Gastrocnemius medialis (tissue), 4 donors: ENCODE measurements around the gene TNS3.

Experiments
- POLR2A ChIP-seq, 2 donors: fragments of 450-650 bp; IDR thresholded peaks; one replicate each; pipeline ENCODE4 v1.6.1; 2017; ENCODE audit warnings: antibody characterized with exemption in 2 of 2, mild to moderate bottlenecking in 2 of 2, moderate library complexity in 2 of 2
- TF ChIP-seq, protein P1 (sequence below), 5 experiments: fragments of 450-650 bp in 3 of 5; fragments of 200-600 bp in 2 of 5; sonication (generic) in 2 of 5; IDR thresholded peaks in 4 of 5; conservative IDR thresholded peaks in 1 of 5; 1 replicate in 4 of 5; 2 replicates in 1 of 5; pipeline ENCODE4 v1.5.1; 2016 to 2019; ENCODE audit warnings: antibody characterized with exemption in 5 of 5, mild to moderate bottlenecking in 3 of 5, moderate library complexity in 3 of 5

DNA sequence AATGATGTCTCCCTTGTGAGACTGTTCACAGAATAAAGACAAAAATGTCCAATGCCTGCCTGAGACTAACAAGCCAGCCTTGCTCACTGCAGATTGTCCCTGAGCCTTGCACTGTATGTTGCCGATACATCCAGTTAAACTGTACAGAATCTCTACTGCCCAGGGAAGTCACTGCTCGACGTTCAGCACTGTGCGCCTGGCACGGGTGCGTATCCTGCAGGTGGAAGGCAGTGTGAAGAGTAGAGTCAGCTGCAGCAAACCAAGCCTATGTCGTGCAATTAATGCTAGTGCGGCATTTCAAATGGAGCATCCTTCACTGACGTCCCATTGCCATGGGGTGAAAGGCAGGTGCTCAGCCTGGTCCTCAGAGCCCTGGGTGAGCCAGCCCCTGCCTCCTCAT is 132.9 kb downstream of the TNS3 start:
- TF ChIP-seq, protein P1, sequence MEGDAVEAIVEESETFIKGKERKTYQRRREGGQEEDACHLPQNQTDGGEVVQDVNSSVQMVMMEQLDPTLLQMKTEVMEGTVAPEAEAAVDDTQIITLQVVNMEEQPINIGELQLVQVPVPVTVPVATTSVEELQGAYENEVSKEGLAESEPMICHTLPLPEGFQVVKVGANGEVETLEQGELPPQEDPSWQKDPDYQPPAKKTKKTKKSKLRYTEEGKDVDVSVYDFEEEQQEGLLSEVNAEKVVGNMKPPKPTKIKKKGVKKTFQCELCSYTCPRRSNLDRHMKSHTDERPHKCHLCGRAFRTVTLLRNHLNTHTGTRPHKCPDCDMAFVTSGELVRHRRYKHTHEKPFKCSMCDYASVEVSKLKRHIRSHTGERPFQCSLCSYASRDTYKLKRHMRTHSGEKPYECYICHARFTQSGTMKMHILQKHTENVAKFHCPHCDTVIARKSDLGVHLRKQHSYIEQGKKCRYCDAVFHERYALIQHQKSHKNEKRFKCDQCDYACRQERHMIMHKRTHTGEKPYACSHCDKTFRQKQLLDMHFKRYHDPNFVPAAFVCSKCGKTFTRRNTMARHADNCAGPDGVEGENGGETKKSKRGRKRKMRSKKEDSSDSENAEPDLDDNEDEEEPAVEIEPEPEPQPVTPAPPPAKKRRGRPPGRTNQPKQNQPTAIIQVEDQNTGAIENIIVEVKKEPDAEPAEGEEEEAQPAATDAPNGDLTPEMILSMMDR (IDR thresholded peaks at IDR 0.05 in 4 of 5, conservative IDR thresholded peaks at IDR 0.05 in 1 of 5), result no peak
- no peak for TF ChIP-seq POLR2A (IDR thresholded peaks at IDR 0.05)
